NOMO-1 treated with DMSO at 0.1 percent for 48 hours (cell line): ENCODE measurements around the gene HOXB6.

Source experiments
- DNase-seq: peaks from one replicate; lab custom pipeline; 2025; ENCODE audit not compliant: unreplicated experiment; lab: John Stamatoyannopoulos, UW

The HOXB6 gene

GRCh38 chr17:48555258-48556228, 49.2 kb downstream of the HOXB6 start:
- peak; percentile 22 for DNase-seq

GRCh38 chr17:48554412-48555257, 50.2 kb downstream of the HOXB6 start:
- DNase-seq = no peak

DNA sequence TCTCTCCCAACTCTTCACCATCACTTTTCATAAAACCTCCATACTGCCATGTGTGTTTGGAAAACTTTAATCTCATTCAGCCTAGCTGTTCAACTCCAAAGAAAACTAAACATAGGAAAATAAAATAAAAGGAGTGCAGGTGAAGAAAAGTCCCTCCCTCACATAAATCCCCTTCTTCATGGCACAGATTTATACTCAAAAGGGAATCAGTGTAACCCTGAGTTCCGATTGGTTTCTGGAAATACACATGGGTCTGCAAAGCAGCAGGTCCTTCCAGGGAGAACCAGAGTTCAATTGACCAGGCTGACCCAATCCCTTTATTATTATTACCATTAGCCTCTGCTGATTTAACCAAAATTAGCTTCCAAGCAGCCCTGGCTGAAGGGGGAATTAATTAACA, 51.0 kb downstream of the HOXB6 start:
- DNase-seq = no peak

DNA sequence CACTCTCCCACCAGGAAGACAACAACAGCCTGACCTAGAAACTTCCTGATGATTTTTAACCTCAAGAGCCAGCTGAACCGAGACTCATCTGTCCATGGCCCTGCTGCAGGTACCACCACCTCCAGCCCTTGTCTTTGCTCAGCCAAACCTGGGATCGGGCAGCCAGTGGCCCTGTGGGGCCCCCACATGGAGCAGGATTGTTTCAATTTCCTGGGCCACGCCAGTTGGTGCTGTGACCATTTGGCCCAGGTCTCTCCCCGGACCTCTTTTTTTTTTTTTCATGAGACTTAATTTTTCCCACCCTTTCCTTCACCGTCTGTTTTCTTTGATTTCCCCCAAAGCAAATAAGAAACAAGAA, 51.6 kb downstream of the HOXB6 start:
- no peak for DNase-seq

DNA sequence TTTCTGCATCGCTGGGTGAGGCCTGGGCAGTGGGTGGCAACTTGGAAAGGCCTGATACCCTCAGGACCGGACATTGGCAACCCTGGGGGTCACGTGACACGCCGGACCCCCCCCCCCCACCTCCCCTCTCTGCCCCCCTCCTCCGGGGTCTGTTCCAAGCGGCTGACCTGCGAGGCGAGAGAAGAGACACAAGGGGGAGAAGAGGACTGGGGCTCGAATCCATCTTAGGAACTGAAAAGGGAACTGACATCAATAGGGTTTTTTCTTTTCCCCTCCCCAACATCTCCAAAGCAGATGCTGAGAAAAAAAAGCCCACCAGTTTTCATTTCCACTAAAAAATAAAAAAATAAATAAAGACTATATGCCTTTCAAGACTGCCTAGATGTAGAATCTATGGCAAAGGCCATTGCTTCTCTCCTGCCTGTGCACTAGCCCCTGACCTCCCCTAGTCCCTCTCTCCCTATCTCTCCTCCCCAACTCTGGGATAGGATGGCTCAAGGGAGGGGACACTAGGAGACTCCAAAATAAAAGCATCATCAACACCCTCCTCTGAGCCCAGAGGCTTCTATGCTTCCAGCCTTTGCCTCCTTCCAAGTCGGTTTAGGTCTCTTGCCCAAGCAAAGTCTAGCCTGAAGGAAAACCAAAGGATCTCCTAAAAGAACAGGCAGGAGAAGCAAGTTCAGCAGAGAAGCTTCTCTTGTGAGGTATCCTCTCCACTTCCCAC, 52.2 kb downstream of the HOXB6 start:
- no peak for DNase-seq

DNA sequence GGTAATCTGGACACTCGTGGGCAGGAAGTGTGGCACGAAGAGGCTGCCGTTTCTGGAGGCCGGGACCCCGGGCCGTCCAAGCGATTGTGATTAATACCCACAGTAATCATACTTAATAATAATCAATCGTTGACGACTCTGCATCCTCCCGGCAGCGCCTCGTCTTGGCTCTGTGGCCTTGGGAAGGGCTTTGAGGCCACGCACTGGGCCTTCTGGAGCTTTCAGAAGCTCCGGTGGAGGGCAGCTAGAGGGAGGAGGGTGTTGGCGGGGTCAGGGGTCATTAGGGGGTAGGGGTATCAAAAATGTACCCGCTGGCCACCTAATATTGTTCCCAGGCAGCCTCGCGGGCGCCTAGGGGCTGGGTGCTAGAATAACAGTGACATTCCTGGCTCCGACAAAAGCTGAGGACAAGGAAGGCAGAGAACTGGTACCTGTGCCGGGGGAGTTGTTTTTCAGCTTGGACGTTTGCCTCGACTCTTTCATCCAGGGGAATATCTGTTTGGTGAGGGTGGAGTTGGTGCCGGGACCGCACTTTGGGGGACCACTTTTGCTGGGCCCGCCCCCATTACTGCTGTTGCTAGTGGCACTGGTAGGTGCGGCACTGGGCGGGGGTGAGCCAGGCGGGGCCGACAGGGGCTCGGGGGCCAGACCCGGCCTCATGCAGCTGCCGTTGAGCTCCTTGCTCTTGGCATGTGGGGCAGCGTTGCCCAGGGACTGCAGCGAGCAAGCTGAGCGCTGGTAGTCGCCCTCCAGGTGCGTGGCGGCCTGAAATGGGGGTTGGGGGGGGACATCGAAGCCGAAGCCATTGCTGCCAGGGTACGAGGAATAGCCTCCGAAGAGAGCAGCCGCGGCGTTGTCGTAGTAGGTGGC, 53.0 kb downstream of the HOXB6 start:
- DNase-seq = no peak

DNA sequence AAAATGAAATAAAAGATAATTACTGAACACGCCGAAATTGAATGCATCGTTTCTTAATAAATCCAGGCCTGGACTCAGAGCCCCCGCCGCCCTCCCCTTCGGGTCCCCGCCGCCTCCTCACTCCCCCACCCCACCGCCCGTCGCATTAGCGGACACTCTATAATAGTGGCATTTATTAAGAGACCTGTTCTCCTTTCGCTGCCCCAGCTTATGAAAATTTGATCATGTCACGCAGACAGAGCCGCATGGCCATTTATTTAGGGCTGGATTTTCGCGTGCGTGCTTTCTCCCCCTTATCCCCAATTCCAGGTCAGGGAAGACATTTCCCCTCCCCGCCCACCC, 53.6 kb downstream of the HOXB6 start:
- no peak for DNase-seq

DNA sequence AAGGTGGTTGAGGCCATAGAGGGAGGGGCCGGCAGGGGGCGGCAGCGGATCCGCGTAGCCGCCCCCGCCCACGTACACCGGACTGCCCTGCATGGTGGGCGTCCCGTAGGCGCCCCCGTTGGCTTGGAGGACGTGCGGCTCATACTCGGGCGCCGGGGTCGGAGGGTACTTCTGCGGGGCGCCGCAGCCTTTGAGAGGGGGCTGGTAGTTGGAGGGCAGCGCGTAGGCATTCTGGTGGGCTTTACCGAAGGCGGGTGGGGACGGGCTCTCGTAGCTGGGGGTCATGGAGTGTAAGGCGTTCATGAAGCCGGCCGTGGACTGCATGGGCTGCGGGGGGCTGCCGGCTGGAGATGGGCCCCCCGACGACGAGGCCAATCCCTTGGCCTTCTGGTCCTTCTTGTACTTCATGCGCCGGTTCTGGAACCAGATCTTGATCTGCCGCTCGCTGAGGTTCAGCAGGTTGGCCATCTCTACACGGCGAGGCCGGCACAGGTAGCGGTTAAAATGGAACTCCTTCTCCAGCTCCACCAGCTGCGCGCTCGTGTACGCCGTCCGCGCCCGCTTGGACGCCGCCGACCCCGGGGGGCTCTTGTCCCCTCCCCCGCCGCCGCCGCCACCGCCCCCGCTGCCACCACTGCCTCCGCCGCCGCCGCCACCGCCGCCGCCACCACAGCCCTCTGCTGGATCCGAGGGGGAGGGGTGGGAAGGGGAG, 54.1 kb downstream of the HOXB6 start:
- no peak for DNase-seq

GRCh38 chr17:48549914-48550501, 54.8 kb downstream of the HOXB6 start:
- no peak for DNase-seq

- DNase-seq = no peak
Observed at GRCh38 chr17:48549281-48549630, 55.5 kb downstream of the HOXB6 start.

DNA sequence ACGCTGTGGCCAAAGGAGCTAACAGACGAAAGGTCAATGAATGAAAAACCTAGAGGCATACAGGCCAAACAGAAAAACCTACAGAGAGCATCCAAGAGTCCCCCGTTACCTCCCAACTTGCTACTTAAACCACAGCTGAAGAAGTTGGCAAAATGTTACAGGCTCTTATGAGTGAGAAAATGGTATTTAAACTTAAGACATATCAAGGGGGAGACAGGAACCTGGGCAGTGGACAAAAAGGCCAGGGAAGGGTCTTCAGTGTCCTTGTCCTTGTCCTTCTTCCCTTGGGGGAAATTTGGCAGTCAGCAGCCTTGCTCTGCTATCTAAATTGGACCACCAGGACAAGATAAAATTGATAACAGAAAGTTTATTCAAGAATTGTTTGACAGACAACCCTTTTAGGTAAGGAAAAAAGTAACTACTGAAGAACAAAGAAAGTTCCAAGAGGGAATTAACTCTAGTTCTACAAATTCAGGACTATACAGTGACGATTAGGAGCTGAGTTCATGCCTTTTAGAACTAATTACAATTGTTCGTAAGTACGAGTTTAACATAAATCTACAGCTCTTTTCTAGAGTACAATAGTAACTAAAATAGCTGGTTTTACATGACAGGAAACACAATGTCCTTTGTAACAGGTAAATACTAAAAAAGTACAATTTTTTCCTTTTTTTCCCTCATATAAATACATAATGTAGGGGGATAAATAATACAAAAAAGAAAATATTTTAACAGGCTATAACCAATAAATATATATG, 56.1 kb downstream of the HOXB6 start:
- DNase-seq = no peak

GRCh38 chr17:48547808-48548522, 56.8 kb downstream of the HOXB6 start:
- DNase-seq = no peak

- DNase-seq = no peak
Observed at GRCh38 chr17:48546924-48547807, 57.6 kb downstream of the HOXB6 start.

DNA sequence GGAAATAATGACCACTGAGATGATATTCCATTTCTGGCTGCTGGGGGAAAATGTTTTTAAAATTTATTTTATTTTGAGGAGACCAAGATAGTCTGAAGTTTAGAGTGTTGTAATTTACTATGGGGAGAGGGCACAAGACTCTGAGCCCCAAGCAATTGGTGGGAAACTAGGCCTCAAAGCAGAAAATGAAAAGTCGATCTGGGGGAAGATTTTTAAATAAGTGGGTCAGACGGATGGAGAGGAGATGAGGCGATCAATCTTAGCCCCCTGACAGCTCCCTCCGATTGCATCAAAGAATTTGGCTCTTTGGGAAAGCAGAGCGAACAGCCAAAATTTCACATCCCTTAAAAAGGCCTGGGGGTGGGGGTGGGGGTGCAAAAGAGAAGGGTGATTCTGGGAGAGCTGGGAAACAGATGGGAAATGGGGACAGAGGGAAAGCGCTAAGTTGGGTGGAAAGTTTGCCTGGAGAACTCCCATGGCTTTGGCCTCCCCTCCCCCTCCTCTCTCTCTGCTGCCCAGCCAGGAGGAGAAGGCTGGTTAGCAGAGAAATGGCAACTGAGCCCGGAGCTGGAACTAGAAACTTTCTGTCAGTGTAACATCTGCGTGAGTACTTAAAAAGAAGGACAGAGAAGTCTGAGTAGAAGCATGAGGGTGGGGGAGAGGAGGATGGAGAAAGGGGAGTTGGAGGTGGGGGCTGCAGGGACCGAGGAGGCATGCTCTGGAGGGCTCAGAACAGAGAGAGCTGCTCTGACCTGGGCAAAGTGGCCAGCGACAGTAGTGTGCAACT, 58.5 kb downstream of the HOXB6 start:
- no peak for DNase-seq
